Esophagus squamous epithelium (tissue), 5 donors: Measurements from ENCODE around the gene GRID2IP. TPM values are rescaled to one million over a fixed set of nuclear protein-coding genes. Genes with fewer than 3 reads are reported as not detected.
"Not testable (repeated sequence)": the region's sequence is repeated elsewhere in the genome, so short reads cannot be mapped to it uniquely, and the experiment has no call there.

Experiments
- DNase-seq: peaks from one replicate; lab custom pipeline; 2025; lab: John Stamatoyannopoulos, UW
- H3K27ac ChIP-seq, 4 donors: fragments of 200-600 bp; sonication (generic); one replicate each; pipeline ENCODE4 v1.5.1; 2016 to 2019; ENCODE audit warnings: mild to moderate bottlenecking in 1 of 4
- H3K27me3 ChIP-seq, 4 donors: fragments of 200-600 bp; sonication (generic); 1 replicate in 3 of 4; 2 replicates in 1 of 4; pipeline versions ENCODE4 v1.5.1 to v1.6.0; 2017 to 2021; ENCODE audit warnings: antibody characterized with exemption in 1 of 4
- H3K36me3 ChIP-seq, 3 donors: fragments of 200-600 bp; sonication (generic); one replicate each; pipeline ENCODE4 v1.5.1; 2016 to 2019
- H3K4me1 ChIP-seq, 3 donors: fragments of 200-600 bp; sonication (generic); one replicate each; pipeline ENCODE4 v1.5.1; 2017 to 2019
- H3K4me3 ChIP-seq, 4 donors: fragments of 200-600 bp; sonication (generic); 1 replicate in 3 of 4; 2 replicates in 1 of 4; pipeline ENCODE4 v1.5.1; 2016 to 2019; ENCODE audit warnings: mild to moderate bottlenecking in 2 of 4, moderate library complexity in 1 of 4
- H3K9me3 ChIP-seq, 3 donors: fragments of 200-600 bp; sonication (generic); one replicate each; pipeline ENCODE4 v1.5.1; 2016 to 2019
- POLR2A ChIP-seq, 4 donors: fragments of 450-650 bp; IDR thresholded peaks; one replicate each; pipeline ENCODE4 v1.6.1; 2017; ENCODE audit warnings: antibody characterized with exemption in 4 of 4, mild to moderate bottlenecking in 4 of 4, moderate library complexity in 3 of 4
- WGBS, 2 donors: methylation state at CpG; one replicate each; pipeline ENCODE4 v1.1.5; 2018; 5-methylcytosine and 5-hydroxymethylcytosine counted together
- intact Hi-C: fragments of 100-400 bp; cut with DNase I; formaldehyde crosslinking; loops from one replicate; pipeline ENCODE4 v1.15.0; 2022
- total RNA-seq, 4 donors: library from RNA; depleted of rRNA; stranded (reverse); fragments of >200 nt; gene quantifications; one replicate each; pipeline ENCODE4 v1.1.0, GENCODE V29; 2016
- TF ChIP-seq, protein P1 (sequence below), 6 experiments: fragments of 450-650 bp in 4 of 6; fragments of 200-600 bp in 2 of 6; sonication (generic) in 2 of 6; IDR thresholded peaks; one replicate each; pipeline ENCODE4 v1.5.1; 2016 to 2019; ENCODE audit warnings: antibody characterized with exemption in 6 of 6, mild to moderate bottlenecking in 4 of 6, moderate library complexity in 4 of 6
- donor health status: DM: yes; HTN: yes; CAD: no.

GRID2IP gene
- total RNA-seq, 4 donors from 2014 or later = 0.38 to 1.1 (median 0.44) TPM; not detected in 1

DNA sequence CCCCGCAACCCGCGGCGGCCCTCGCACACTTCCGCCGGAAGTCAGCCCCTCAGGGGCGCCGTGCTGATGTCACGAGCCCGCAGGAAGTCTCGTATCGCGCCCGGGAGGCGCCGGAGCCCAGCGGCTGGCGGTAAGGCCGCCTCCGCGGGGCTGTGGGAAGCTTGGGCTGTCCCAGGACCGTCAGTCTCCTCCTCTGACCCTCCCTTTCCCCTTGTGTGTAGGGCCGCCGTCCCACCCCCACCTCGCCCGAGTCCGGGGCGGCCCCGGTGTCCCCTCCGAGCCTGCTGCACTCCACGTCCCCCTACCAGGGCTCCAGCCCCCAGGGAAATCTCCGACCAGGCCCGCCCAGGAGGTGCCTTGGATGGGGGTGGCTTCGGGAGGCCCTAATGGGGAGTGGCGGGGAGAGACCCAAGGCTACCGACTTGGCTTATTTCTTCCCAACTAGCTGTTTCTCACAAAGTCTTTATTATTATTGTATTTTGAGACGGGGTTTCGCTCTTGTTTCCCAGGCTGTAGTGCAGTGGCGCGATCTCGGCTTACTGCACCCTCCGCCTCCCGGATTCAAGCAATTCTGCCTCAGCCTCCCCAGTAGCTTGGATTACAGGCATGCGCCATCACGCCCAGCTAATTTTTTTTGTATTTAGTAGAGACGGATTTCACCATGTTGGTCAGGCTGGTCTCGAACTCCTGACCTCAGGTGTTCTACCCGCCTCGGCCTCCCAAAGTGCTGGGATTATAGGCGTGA, 26.3 kb upstream of the GRID2IP start, which contains the start of gene ZDHHC4:
Gene ZDHHC4, plus strand, starts transcription at position 86 of the 745 bp plus-strand sequence. CDS start 3,108 bp downstream, outside the sequence.
- Histone ChIP-seq H3K4me1 (peaks cover 0 to 19% (median 10%) of the 10 kb centered on the region in 3 donors), H3K36me3 (peaks cover 7 to 28% (median 10%) of the 10 kb centered on the region in 3 donors), H3K4me3 (peak within 1 kb of the TSS; percentile 72 to 76 (median 76)), H3K27me3 (no peaks in the 10 kb centered on the region), H3K27ac (peak within 1 kb of the TSS; percentile 91 to 95 (median 92)), H3K9me3 (no peaks in the 10 kb centered on the region)
- peak in 3 of 4 donors; percentile 57 to 90 (median 87) for TF ChIP-seq POLR2A (IDR thresholded peaks at IDR 0.05)
- TF ChIP-seq, protein P1, sequence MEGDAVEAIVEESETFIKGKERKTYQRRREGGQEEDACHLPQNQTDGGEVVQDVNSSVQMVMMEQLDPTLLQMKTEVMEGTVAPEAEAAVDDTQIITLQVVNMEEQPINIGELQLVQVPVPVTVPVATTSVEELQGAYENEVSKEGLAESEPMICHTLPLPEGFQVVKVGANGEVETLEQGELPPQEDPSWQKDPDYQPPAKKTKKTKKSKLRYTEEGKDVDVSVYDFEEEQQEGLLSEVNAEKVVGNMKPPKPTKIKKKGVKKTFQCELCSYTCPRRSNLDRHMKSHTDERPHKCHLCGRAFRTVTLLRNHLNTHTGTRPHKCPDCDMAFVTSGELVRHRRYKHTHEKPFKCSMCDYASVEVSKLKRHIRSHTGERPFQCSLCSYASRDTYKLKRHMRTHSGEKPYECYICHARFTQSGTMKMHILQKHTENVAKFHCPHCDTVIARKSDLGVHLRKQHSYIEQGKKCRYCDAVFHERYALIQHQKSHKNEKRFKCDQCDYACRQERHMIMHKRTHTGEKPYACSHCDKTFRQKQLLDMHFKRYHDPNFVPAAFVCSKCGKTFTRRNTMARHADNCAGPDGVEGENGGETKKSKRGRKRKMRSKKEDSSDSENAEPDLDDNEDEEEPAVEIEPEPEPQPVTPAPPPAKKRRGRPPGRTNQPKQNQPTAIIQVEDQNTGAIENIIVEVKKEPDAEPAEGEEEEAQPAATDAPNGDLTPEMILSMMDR (IDR thresholded peaks at IDR 0.05) = no peak
- 14 to 19% methylated on average over 29 to 40 of the region's 51 CpGs for WGBS, 2 donors
- DNase-seq = peak; percentile 25
- intact Hi-C loops = no loop called here

GRCh38 chr7:6576867-6577368, 25.7 kb upstream of the GRID2IP start:
- H3K9me3 ChIP-seq, H3K27me3 ChIP-seq, DNase-seq, intact Hi-C loops: not testable (repeated sequence)
- WGBS, 2 donors = 4 to 16% methylated on average over 12 to 14 of the region's 14 CpGs
- peak overlapping the region; percentile 72 to 76 (median 76) for H3K4me3 ChIP-seq
- H3K36me3 ChIP-seq = peaks cover 4 to 22% (median 7%) of the 10 kb centered on the region in 3 donors
- H3K27ac ChIP-seq = peak overlapping the region; percentile 91 to 95 (median 92)
- peaks cover 0 to 19% (median 10%) of the 10 kb centered on the region in 3 donors for H3K4me1 ChIP-seq

- Histone ChIP-seq H3K27ac (peak overlapping the region in 1 of 4 donors; percentile 95), H3K4me3 (peak overlapping the region in 3 of 4 donors; percentile 72 to 76 (median 76))
Observed at GRCh38 chr7:6576024-6576866, 25.0 kb upstream of the GRID2IP start.

DNA sequence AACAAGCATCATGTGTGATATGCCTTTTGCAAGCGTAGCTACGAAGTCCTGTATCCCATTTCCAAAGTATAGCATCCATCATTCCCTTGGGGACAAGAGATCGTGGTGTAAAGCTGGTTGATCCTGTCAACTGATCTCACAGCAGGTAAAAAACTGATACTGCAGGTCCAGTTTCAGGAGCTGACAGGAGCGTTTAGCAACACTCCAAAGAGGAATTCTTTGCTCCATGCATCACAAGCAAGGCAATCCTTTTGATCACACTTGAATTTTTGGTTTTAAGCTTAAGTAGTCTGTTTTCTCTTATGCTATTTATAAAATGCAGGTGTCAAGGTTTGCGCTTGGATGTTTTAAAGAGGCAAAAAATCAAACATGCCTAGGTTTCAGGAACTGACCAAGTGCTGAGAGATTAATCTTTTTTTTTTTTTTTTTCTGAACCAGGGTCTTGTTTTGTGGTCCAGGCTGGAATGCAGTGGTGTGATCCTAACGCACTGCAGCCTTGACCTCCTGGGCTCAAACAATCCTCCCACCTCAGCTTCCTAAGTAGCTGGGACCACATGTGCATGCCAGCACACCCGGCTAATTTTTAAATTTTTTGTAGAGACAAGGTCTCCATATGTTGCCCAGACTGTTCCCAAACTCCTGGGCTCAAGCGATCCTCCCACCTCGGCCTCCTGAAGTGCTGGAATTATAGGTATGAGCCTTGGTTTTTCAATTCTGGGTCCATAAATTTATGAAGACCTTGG, 24.2 kb upstream of the GRID2IP start:
- intact Hi-C loops = no loop called here
- Histone ChIP-seq H3K27me3 (no peaks in the 10 kb centered on the region), H3K4me3 (no peak overlapping the region), H3K36me3 (peaks cover 0 to 7% (median 1%) of the 10 kb centered on the region in 3 donors), H3K27ac (no peak overlapping the region), H3K9me3 (no peaks in the 10 kb centered on the region), H3K4me1 (peaks cover 0 to 19% (median 10%) of the 10 kb centered on the region in 3 donors)
- DNase-seq = no peak
- TF ChIP-seq, protein P1 (IDR thresholded peaks at IDR 0.05) = no peak
- no peak for TF ChIP-seq POLR2A (IDR thresholded peaks at IDR 0.05)
- 76 to 80% methylated on average over 9 of the region's 9 CpGs for WGBS, 2 donors

More at GRCh38 chr7:6576024-6576866, 25.0 kb upstream of the GRID2IP start:
- peaks cover 4 to 15% (median 7%) of the 10 kb centered on the region in 3 donors for H3K36me3 ChIP-seq
- peaks cover 0 to 19% (median 10%) of the 10 kb centered on the region in 3 donors for H3K4me1 ChIP-seq
- no peaks in the 10 kb centered on the region for H3K9me3 ChIP-seq
- TF ChIP-seq, protein P1 (IDR thresholded peaks at IDR 0.05) = no peak
- TF ChIP-seq POLR2A (IDR thresholded peaks at IDR 0.05) = no peak
- DNase-seq = no peak
- H3K27me3 ChIP-seq = no peaks in the 10 kb centered on the region
- 68 to 85% methylated on average over 2 to 4 of the region's 14 CpGs for WGBS, 2 donors
- intact Hi-C loops = no loop called here
